Nephron progenitor cell (in vitro differentiated cells): ENCODE data around the gene ARSA.

Source experiments
- DNase-seq: peaks from one replicate; pipeline ENCODE4 v3.0.0; 2021
- H3K27ac Mint-ChIP-seq: 2 replicates; pipeline ENCODE4 v1.8.0; 2021; ENCODE audit warnings: mild to moderate bottlenecking, moderate library complexity, mixed read lengths
- H3K27me3 Mint-ChIP-seq: 2 replicates; pipeline ENCODE4 v1.8.0; 2021; ENCODE audit warnings: mild to moderate bottlenecking, low read depth, mixed read lengths; ENCODE audit not compliant: poor library complexity
- H3K36me3 Mint-ChIP-seq: 2 replicates; pipeline ENCODE4 v1.8.0; 2021; ENCODE audit warnings: low read depth, mixed read lengths
- H3K4me1 Mint-ChIP-seq: 2 replicates; pipeline ENCODE4 v1.8.0; 2021; ENCODE audit warnings: mixed read lengths
- H3K4me3 Mint-ChIP-seq: 2 replicates; pipeline ENCODE4 v1.8.0; 2021; ENCODE audit warnings: mild to moderate bottlenecking, moderate library complexity, mixed read lengths
- H3K9me3 Mint-ChIP-seq: 2 replicates; pipeline ENCODE4 v1.8.0; 2021; ENCODE audit warnings: mild to moderate bottlenecking, moderate library complexity, mixed read lengths
- TF ChIP-seq, protein P1 (sequence below): fragments of 200-600 bp; sonication (generic); IDR thresholded peaks from 2 replicates; pipeline ENCODE4 v1.5.0; 2021; ENCODE audit warnings: antibody characterized with exemption

Gene ARSA

GRCh38 chr22:50674130-50674500 lies 46.2 kb upstream of the ARSA start:
- H3K4me3 Mint-ChIP-seq, result peak overlapping the region; percentile 54
- TF ChIP-seq, protein P1, sequence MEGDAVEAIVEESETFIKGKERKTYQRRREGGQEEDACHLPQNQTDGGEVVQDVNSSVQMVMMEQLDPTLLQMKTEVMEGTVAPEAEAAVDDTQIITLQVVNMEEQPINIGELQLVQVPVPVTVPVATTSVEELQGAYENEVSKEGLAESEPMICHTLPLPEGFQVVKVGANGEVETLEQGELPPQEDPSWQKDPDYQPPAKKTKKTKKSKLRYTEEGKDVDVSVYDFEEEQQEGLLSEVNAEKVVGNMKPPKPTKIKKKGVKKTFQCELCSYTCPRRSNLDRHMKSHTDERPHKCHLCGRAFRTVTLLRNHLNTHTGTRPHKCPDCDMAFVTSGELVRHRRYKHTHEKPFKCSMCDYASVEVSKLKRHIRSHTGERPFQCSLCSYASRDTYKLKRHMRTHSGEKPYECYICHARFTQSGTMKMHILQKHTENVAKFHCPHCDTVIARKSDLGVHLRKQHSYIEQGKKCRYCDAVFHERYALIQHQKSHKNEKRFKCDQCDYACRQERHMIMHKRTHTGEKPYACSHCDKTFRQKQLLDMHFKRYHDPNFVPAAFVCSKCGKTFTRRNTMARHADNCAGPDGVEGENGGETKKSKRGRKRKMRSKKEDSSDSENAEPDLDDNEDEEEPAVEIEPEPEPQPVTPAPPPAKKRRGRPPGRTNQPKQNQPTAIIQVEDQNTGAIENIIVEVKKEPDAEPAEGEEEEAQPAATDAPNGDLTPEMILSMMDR, result no peak
- peaks cover 11% of the 10 kb centered on the region for H3K27me3 Mint-ChIP-seq
- H3K36me3 Mint-ChIP-seq, result peaks cover 11% of the 10 kb centered on the region
- peaks cover 38% of the 10 kb centered on the region for H3K4me1 Mint-ChIP-seq
- H3K27ac Mint-ChIP-seq, result no peak overlapping the region
- no peaks in the 10 kb centered on the region for H3K9me3 Mint-ChIP-seq
- DNase-seq, result peak; percentile 64

GRCh38 chr22:50673231-50674129 lies 45.5 kb upstream of the ARSA start:
- H3K27ac Mint-ChIP-seq, result no peak overlapping the region
- H3K4me3 Mint-ChIP-seq, result peak overlapping the region; percentile 71
- peaks cover 10% of the 10 kb centered on the region for H3K36me3 Mint-ChIP-seq
- no peaks in the 10 kb centered on the region for H3K9me3 Mint-ChIP-seq
- peaks cover 38% of the 10 kb centered on the region for H3K4me1 Mint-ChIP-seq
- H3K27me3 Mint-ChIP-seq, result peaks cover 11% of the 10 kb centered on the region
- TF ChIP-seq, protein P1, result no peak
- DNase-seq, result no peak

DNA sequence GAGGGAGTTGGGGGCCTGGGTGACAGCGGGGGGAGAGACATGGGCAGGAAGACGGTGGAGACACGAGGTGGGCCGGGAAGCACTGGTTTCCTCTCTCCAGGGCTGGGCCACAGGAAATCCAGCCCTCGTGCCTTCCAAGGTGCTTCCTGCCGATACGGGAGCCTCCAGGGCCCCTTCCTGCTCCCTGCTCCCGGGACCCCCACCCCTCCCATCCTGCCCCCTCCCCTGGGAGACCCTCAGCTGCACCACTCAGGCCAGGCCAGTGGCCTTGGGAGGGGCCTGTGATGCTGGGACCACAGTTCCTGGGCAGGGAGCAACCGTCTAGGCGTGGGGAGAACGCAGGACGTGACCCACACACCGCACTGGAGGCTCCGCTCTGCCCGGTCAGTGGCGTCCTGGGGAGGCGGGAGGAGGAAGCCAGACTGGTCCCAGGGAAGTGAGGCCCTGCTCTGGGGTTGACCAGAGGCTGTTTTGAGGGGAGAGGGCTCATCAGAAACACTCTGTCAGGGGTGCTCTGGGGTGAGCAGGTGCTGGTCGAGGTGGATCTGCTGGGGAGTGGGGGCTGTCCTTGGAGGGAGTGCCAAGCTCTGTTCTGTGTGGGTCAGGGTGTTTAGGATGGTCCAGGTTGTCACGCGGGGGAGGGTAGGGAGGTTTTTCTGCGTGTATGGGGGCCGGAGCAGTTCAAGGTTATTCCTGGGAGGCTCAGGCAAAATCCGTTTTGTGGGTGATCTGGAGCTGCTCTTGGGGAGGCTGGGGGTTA lies 44.7 kb upstream of the ARSA start, which contains the start of gene SHANK3:
TSS of gene SHANK3 (plus strand) at position 353 of the 760 bp plus-strand sequence.
- no peak within 1 kb of the TSS for H3K27ac Mint-ChIP-seq
- peak within 1 kb of the TSS; percentile 71 for H3K4me3 Mint-ChIP-seq

DNA sequence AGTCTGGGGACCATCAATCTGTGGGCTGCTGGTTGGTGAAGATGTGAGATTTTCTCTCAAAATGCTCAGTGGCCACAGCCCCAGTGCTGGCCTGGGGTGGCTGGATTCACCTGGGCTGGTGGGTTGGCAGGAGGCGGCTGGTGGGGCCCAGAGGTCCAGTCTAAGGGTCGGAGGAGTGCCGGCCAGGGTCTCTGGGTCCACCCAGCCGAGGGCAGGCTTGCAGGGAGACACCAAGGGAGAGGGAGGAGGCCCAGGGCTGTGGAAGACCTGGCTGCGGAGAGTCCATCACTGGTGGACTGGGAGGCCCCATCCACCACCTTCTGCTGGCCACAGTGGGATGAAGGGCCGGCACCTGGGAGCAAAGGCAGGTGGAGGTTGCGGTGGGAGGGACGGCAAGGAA lies 44.1 kb upstream of the ARSA start:
- H3K4me3 Mint-ChIP-seq, result peak overlapping the region; percentile 47
- no peak overlapping the region for H3K27ac Mint-ChIP-seq
- peaks cover 17% of the 10 kb centered on the region for H3K27me3 Mint-ChIP-seq
- TF ChIP-seq, protein P1, result no peak
- no peak for DNase-seq
- H3K4me1 Mint-ChIP-seq, result peaks cover 38% of the 10 kb centered on the region
- H3K36me3 Mint-ChIP-seq, result no peaks in the 10 kb centered on the region
- H3K9me3 Mint-ChIP-seq, result no peaks in the 10 kb centered on the region

More for the DNA sequence above, 44.7 kb upstream of the ARSA start, which contains the start of gene SHANK3:
- no peak for DNase-seq
- Mint-ChIP-seq H3K4me1 (peaks cover 38% of the 10 kb centered on the region), H3K27me3 (peaks cover 18% of the 10 kb centered on the region), H3K9me3 (no peaks in the 10 kb centered on the region), H3K36me3 (peaks cover 2% of the 10 kb centered on the region)
- TF ChIP-seq, protein P1, result no peak

GRCh38 chr22:50671641-50672040 lies 43.7 kb upstream of the ARSA start:
- no peak for DNase-seq
- H3K4me1 Mint-ChIP-seq, result peaks cover 38% of the 10 kb centered on the region
- TF ChIP-seq, protein P1, result no peak
- no peak overlapping the region for H3K27ac Mint-ChIP-seq
- H3K4me3 Mint-ChIP-seq, result peak overlapping the region; percentile 47
- H3K27me3 Mint-ChIP-seq, result peaks cover 17% of the 10 kb centered on the region
- no peaks in the 10 kb centered on the region for H3K9me3 Mint-ChIP-seq
- H3K36me3 Mint-ChIP-seq, result no peaks in the 10 kb centered on the region
